ENCODE measurements around the gene HSPA4L.

Gene HSPA4L

DNA sequence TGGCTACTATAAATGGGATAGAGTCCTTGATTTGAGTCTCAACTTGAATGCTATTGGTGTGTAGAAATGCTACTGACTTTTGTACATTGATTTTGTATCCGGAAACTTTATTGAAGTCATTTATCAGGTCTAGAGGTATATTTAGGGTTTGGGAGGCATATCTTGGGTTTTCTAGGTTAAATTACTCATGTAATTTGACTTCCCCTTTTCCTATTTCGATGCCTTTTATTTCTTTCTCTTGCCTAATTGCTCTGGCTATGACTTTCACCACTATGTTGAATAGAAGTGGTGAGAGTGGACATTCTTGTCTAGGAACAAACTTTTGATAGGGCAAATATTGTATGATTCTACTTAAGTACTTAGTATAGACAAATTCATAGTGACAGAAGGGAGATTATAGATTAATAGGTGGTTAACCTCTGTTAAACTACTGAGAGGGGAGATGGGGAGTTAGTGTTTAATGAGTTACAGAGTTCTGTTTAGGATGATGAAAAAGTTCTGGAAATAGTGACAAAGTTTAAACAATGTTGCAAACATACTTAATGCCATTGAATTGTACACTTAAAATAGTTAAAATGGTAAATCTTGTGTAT lies 22.8 kb upstream of the HSPA4L start:
- no peak overlapping the region for H3K4me3 ChIP-seq
- H3K36me3 ChIP-seq (ENCODE audit: insufficient read depth, low read length), result no peaks in the 10 kb centered on the region
- 0 out of 2 replicates have a peak, but pooled peaks cover under 1% of the 10 kb centered on the region for H3K9me3 ChIP-seq (ENCODE audit: low read depth, low read length)
- TF ChIP-seq POLR2AphosphoS5 (IDR thresholded peaks at IDR 0.05; ENCODE audit: borderline replicate concordance, low read depth, low read length) (no peak), FOXP2 (optimal IDR thresholded peaks at IDR 0.05; ENCODE audit: control extremely low read depth, extremely low read length, insufficient read depth) (no peak), EZH2 (IDR thresholded peaks at IDR 0.05) (no peak)
- H3K27ac ChIP-seq, result no peak overlapping the region
- DNase-seq (ENCODE audit: low read depth, low spot score), result no peak
- H3K9ac ChIP-seq (ENCODE audit: insufficient read length), result no peak overlapping the region

DNA sequence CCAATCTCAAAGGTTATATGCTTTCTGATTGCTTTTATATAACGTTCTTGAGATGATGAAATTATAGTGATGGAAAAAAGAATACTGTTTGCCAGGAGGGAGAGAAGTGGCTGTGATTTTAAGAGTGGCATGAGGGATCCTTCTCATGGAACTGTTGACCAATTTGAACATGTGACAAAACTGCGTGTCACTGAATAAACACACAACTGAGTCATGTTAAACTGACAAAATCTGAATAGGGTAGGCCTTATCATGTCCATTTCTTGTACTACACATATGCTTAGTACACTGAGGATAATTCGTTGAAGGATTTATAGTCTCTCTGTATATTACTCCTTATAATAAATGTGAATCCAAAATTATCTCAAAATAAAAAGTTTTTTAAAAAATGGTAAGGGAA lies 22.2 kb upstream of the HSPA4L start:
- H3K4me3 ChIP-seq, result no peak overlapping the region
- H3K27ac ChIP-seq, result no peak overlapping the region
- H3K9ac ChIP-seq (ENCODE audit: insufficient read length), result no peak overlapping the region
- DNase-seq (ENCODE audit: low read depth, low spot score), result no peak
- no peaks in the 10 kb centered on the region for H3K9me3 ChIP-seq (ENCODE audit: low read depth, low read length)
- H3K36me3 ChIP-seq (ENCODE audit: insufficient read depth, low read length), result no peaks in the 10 kb centered on the region
- TF ChIP-seq POLR2AphosphoS5 (IDR thresholded peaks at IDR 0.05; ENCODE audit: borderline replicate concordance, low read depth, low read length) (no peak), FOXP2 (optimal IDR thresholded peaks at IDR 0.05; ENCODE audit: control extremely low read depth, extremely low read length, insufficient read depth) (no peak)

DNA sequence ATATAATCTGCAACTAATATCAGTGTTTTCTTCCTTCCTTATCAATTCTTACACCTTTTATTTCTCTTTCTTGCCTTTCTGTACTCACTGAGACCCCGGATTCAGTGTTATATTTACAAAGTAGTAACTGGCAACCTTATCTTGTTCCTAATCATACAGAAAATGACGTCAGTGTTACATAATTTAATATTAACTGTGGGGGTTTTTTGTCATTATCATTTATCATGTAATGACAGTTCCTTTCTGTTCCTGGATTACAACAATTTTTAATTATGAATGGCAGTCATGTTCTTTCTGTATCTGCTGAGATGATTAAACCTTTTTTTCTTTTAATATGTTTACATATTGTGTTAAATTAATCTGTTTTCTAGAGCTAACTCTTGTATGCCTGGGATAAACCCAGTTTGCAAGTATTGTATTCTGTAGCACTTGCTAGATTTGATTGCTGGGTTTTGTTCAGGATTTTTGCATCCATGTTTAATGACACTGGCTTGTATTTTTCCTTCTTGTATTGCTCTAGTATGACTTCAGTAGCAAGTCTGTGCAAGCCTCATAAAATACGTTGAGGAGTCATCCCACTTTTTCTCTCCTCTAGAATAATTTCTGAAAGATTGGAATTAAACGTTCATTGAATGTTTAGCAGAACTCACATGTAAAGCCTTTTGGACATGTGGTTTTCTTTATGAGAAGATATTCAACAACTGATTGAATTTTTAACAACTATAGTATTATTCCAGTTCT lies 10.4 kb upstream of the HSPA4L start:
- no peak overlapping the region for H3K27ac ChIP-seq
- H3K9ac ChIP-seq (ENCODE audit: insufficient read length), result no peak overlapping the region
- H3K9me3 ChIP-seq (ENCODE audit: low read depth, low read length), result no peaks in the 10 kb centered on the region
- DNase-seq (ENCODE audit: low read depth, low spot score), result no peak
- TF ChIP-seq FOXP2 (optimal IDR thresholded peaks at IDR 0.05; ENCODE audit: control extremely low read depth, extremely low read length, insufficient read depth), result no peak
- no peak for TF ChIP-seq POLR2AphosphoS5 (IDR thresholded peaks at IDR 0.05; ENCODE audit: borderline replicate concordance, low read depth, low read length)
- no peak for TF ChIP-seq EZH2 (IDR thresholded peaks at IDR 0.05)
- H3K4me3 ChIP-seq, result no peak overlapping the region
- H3K36me3 ChIP-seq (ENCODE audit: insufficient read depth, low read length), result no peaks in the 10 kb centered on the region

DNA sequence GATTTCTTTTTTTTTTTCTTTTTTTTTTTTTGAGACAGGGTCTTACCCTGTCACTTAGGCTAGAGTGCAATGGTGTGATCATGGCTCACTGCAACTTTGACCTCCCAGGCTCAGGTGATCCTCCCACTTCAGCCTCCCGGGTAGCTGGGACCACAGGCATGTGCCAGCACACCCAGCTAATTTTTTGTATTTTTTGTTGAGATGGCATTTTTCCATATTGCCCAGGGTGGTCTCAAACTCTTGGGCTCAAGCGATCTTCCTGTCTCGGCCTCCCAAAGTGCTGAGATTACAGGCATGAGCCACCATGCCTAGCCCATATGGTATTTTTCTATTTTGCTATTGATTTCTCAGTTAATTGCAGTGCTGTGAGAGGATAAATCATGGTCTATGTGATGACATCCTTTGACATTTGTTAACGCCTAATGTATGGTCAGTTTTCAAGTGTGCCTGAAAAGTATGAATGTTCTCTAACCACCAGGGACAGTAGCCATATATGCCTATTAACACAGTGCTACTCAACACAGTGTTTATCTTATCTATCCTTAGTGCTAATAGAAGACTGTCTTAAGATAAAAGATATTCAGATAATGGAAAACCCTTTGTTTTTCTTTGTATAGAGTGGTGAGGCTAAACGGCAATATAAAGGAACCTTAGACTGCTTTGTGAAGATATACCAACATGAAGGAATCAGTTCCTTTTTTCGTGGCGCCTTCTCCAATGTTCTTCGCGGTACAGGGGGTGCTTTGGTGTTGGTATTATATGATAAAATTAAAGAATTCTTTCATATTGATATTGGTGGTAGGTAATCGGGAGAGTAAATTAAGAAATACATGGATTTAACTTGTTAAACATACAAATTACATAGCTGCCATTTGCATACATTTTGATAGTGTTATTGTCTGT lies 9.1 kb upstream of the HSPA4L start:
- no peak for DNase-seq (ENCODE audit: low read depth, low spot score)
- no peak for TF ChIP-seq POLR2AphosphoS5 (IDR thresholded peaks at IDR 0.05; ENCODE audit: borderline replicate concordance, low read depth, low read length)
- TF ChIP-seq EZH2 (IDR thresholded peaks at IDR 0.05), result no peak
- TF ChIP-seq FOXP2 (optimal IDR thresholded peaks at IDR 0.05; ENCODE audit: control extremely low read depth, extremely low read length, insufficient read depth), result no peak

DNA sequence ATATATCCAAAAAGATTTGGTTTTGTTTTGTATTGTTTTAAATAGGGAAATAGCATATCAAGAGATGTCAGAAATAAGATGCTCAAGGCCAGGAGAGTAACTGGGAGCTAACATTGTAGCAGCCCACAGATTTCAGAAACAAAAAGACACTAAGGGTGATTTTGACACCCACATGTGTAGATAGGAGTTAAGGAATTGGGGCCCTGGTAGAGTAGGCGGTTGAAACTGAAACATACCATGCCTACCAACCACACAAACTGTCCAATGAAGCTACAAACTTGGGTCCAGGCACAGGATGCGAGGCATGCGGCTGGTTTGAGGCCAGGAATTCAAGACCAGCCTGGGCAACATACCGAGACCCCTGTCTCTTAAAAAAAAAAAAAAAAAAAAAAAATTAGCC lies 6.3 kb upstream of the HSPA4L start:
- H3K36me3 ChIP-seq (ENCODE audit: insufficient read depth, low read length), result no peaks in the 10 kb centered on the region
- no peak for DNase-seq (ENCODE audit: low read depth, low spot score)
- no peak for TF ChIP-seq POLR2AphosphoS5 (IDR thresholded peaks at IDR 0.05; ENCODE audit: borderline replicate concordance, low read depth, low read length)
- no peak for TF ChIP-seq FOXP2 (optimal IDR thresholded peaks at IDR 0.05; ENCODE audit: control extremely low read depth, extremely low read length, insufficient read depth)
- TF ChIP-seq EZH2 (IDR thresholded peaks at IDR 0.05), result no peak
- no peaks in the 10 kb centered on the region for H3K9me3 ChIP-seq (ENCODE audit: low read depth, low read length)
- H3K9ac ChIP-seq (ENCODE audit: insufficient read length), result no peak overlapping the region
- no peak overlapping the region for H3K27ac ChIP-seq
- H3K4me3 ChIP-seq, result no peak overlapping the region

More for the DNA sequence above, 9.1 kb upstream of the HSPA4L start:
- no peak overlapping the region for H3K27ac ChIP-seq
- H3K9ac ChIP-seq (ENCODE audit: insufficient read length), result no peak overlapping the region
- H3K9me3 ChIP-seq (ENCODE audit: low read depth, low read length), result no peaks in the 10 kb centered on the region
- H3K36me3 ChIP-seq (ENCODE audit: insufficient read depth, low read length), result no peaks in the 10 kb centered on the region
- H3K4me3 ChIP-seq, result no peak overlapping the region

DNA sequence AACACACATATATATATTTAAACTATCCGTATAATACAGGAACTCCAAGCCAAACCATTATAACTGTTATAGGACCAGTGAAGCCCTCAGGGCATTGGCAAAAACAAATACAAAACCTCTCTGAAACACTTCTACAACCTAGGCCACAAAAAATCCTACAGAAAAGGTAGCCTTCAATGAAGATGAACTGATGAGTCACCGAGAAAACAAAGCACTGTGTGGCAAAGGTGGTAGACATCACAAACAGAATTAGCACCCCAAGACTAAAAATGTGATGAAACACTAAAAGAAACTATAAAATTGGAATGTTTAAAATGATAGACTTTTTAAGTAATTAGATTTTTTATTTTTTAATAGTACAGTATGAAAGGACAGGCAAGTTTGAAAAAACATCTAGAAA lies 5.5 kb upstream of the HSPA4L start:
- no peak overlapping the region for H3K9ac ChIP-seq (ENCODE audit: insufficient read length)
- H3K27ac ChIP-seq, result no peak overlapping the region
- TF ChIP-seq EZH2 (IDR thresholded peaks at IDR 0.05) (no peak), FOXP2 (optimal IDR thresholded peaks at IDR 0.05; ENCODE audit: control extremely low read depth, extremely low read length, insufficient read depth) (no peak), POLR2AphosphoS5 (IDR thresholded peaks at IDR 0.05; ENCODE audit: borderline replicate concordance, low read depth, low read length) (no peak)

DNA sequence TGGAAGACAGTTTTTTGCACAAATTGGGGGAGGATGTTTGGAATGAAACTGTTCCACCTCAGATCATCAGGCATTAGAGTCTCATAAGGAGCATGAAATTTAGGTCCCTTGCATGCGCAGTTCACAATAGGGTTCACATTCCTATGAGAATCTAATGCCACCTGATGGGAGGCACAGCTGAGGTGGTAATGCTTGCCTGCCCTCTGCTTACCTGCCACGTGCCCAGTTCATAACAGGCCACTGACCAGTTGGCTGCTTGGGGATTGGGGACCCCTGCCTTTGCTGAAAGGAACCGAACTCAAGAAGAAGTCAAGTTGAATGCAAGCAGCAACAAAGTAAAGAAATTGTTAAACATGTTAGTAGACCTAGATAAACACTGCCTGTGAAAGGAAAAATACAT lies 4.6 kb upstream of the HSPA4L start:
- TF ChIP-seq EZH2 (IDR thresholded peaks at IDR 0.05), result no peak
- TF ChIP-seq POLR2AphosphoS5 (IDR thresholded peaks at IDR 0.05; ENCODE audit: borderline replicate concordance, low read depth, low read length), result no peak
- no peak for TF ChIP-seq FOXP2 (optimal IDR thresholded peaks at IDR 0.05; ENCODE audit: control extremely low read depth, extremely low read length, insufficient read depth)
- DNase-seq (ENCODE audit: low read depth, low spot score), result no peak
- no peak overlapping the region for H3K9ac ChIP-seq (ENCODE audit: insufficient read length)
- no peak overlapping the region for H3K27ac ChIP-seq
- no peak overlapping the region for H3K4me3 ChIP-seq
- H3K36me3 ChIP-seq (ENCODE audit: insufficient read depth, low read length), result no peaks in the 10 kb centered on the region
- H3K9me3 ChIP-seq (ENCODE audit: low read depth, low read length), result no peaks in the 10 kb centered on the region

More for the DNA sequence above, 5.5 kb upstream of the HSPA4L start:
- Histone ChIP-seq H3K4me3 (no peak overlapping the region), H3K36me3 (ENCODE audit: insufficient read depth, low read length) (no peaks in the 10 kb centered on the region), H3K9me3 (ENCODE audit: low read depth, low read length) (no peaks in the 10 kb centered on the region)
- DNase-seq (ENCODE audit: low read depth, low spot score), result no peak

DNA sequence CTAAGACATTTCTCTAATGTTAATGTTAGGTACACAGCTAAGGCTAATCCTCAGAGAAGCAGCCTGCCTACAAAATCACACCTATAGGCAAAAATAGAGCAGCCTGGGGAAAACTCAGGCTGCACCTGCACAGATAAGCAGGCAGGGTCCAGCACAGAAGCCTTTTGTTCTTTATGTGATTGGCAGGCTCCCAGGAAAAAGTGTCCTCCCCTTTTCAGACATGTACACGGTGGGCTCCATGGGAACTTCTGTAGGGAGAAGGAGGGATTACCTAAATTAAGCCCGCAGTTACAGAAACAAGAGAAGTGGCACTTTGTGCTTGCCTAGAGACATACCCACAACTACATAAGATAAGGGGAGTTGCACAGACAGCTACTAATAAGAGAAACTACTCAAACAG lies 4.0 kb upstream of the HSPA4L start:
- no peak overlapping the region for H3K9ac ChIP-seq (ENCODE audit: insufficient read length)
- no peak overlapping the region for H3K27ac ChIP-seq
- no peaks in the 10 kb centered on the region for H3K9me3 ChIP-seq (ENCODE audit: low read depth, low read length)
- no peaks in the 10 kb centered on the region for H3K36me3 ChIP-seq (ENCODE audit: insufficient read depth, low read length)
- DNase-seq (ENCODE audit: low read depth, low spot score), result no peak
- TF ChIP-seq FOXP2 (optimal IDR thresholded peaks at IDR 0.05; ENCODE audit: control extremely low read depth, extremely low read length, insufficient read depth) (no peak), EZH2 (IDR thresholded peaks at IDR 0.05) (no peak), POLR2AphosphoS5 (IDR thresholded peaks at IDR 0.05; ENCODE audit: borderline replicate concordance, low read depth, low read length) (no peak)
- no peak overlapping the region for H3K4me3 ChIP-seq
